HFFc6 (cell line): Measurements from ENCODE around the gene RUNX1. TPM values are rescaled to one million over a fixed set of nuclear protein-coding genes. Genes with fewer than 3 reads are reported as not detected.
A peak's percentile ranks its signal among the peaks of the same experiment; 100 is the strongest.

Experiments
- DNase-seq: peaks from one replicate; pipeline ENCODE4 v3.0.0-alpha.2; 2018
- H3K27ac Mint-ChIP-seq: 2 replicates; pipeline ENCODE4 v1.8.0; 2020; ENCODE audit warnings: mild to moderate bottlenecking, mixed read lengths
- H3K27me3 Mint-ChIP-seq: 2 replicates; pipeline ENCODE4 v1.8.0; 2021; ENCODE audit warnings: mild to moderate bottlenecking, moderate library complexity, mixed read lengths; ENCODE audit not compliant: insufficient read depth
- H3K36me3 Mint-ChIP-seq: 2 replicates; pipeline ENCODE4 v1.8.0; 2021; ENCODE audit warnings: low read depth, mixed read lengths
- H3K4me1 Mint-ChIP-seq: 2 replicates; pipeline ENCODE4 v1.8.0; 2020; ENCODE audit warnings: low read depth, mixed read lengths
- H3K4me3 Mint-ChIP-seq: 2 replicates; pipeline ENCODE4 v1.8.0; 2020; ENCODE audit warnings: mild to moderate bottlenecking, moderate library complexity, mixed read lengths
- H3K9me3 Mint-ChIP-seq: 2 replicates; pipeline ENCODE4 v1.8.0; 2020; ENCODE audit warnings: mild to moderate bottlenecking, mixed read lengths
- total RNA-seq, 6 experiments: library from RNA; stranded (reverse); fragmentation: NEBNext Ultra II Directional; extraction: Animal tissue kit (Norgen Biotek cat#: 25700); gene quantifications; 2 replicates in 1 of 6; 3 replicates in 5 of 6; pipeline ENCODE4 v1.2.3, GENCODE V29; 2021
- TF ChIP-seq, protein P1 (sequence below): fragments of 200-600 bp; sonication (generic); IDR thresholded peaks from 2 replicates; pipeline ENCODE4 v1.5.0; 2021; ENCODE audit warnings: antibody characterized with exemption, mild to moderate bottlenecking

Gene RUNX1
- total RNA-seq, 6 experiments from 2014 or later = 57.4 to 78.9 (median 61.3) TPM

- Mint-ChIP-seq H3K4me3 (no peak overlapping the region), H3K9me3 (no peaks in the 10 kb centered on the region), H3K27me3 (peaks cover 3% of the 10 kb centered on the region; the same call in 1 of the 2 replicates), H3K4me1 (peaks cover 18% of the 10 kb centered on the region), H3K36me3 (peaks cover 26% of the 10 kb centered on the region), H3K27ac (peak overlapping the region; percentile 97)
- no peak for DNase-seq
- TF ChIP-seq, protein P1, sequence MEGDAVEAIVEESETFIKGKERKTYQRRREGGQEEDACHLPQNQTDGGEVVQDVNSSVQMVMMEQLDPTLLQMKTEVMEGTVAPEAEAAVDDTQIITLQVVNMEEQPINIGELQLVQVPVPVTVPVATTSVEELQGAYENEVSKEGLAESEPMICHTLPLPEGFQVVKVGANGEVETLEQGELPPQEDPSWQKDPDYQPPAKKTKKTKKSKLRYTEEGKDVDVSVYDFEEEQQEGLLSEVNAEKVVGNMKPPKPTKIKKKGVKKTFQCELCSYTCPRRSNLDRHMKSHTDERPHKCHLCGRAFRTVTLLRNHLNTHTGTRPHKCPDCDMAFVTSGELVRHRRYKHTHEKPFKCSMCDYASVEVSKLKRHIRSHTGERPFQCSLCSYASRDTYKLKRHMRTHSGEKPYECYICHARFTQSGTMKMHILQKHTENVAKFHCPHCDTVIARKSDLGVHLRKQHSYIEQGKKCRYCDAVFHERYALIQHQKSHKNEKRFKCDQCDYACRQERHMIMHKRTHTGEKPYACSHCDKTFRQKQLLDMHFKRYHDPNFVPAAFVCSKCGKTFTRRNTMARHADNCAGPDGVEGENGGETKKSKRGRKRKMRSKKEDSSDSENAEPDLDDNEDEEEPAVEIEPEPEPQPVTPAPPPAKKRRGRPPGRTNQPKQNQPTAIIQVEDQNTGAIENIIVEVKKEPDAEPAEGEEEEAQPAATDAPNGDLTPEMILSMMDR = no peak
Observed at GRCh38 chr21:34988625-34989024, 60.5 kb downstream of the RUNX1 start.

DNA sequence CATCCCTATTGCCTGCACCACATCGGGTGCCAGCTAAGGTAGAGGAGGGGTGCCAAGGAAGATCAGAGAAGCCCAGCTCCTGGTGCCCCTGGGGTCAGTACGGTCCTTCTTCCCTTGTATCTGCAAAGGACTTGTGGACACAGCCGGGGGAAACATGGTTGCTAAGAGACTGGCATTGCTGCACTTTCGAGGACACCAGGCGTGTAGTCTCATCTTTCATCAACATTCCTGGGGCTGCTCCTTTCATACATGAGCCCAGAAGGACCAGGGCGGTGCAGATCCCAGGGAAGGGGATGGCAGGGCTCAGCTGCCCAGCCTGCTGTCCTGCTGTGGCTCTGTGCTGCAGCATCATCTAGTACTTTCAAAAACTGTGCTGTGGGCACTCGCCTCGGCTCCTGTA lies 61.0 kb downstream of the RUNX1 start:
- H3K27me3 Mint-ChIP-seq = peaks cover 3% of the 10 kb centered on the region; the same call in 1 of the 2 replicates
- DNase-seq = no peak
- H3K9me3 Mint-ChIP-seq = no peaks in the 10 kb centered on the region
- H3K36me3 Mint-ChIP-seq = peaks cover 26% of the 10 kb centered on the region
- peaks cover 22% of the 10 kb centered on the region for H3K4me1 Mint-ChIP-seq
- no peak overlapping the region; the same call in 1 of the 2 replicates for H3K4me3 Mint-ChIP-seq
- peak overlapping the region; percentile 97 for H3K27ac Mint-ChIP-seq
- TF ChIP-seq, protein P1 = no peak

DNA sequence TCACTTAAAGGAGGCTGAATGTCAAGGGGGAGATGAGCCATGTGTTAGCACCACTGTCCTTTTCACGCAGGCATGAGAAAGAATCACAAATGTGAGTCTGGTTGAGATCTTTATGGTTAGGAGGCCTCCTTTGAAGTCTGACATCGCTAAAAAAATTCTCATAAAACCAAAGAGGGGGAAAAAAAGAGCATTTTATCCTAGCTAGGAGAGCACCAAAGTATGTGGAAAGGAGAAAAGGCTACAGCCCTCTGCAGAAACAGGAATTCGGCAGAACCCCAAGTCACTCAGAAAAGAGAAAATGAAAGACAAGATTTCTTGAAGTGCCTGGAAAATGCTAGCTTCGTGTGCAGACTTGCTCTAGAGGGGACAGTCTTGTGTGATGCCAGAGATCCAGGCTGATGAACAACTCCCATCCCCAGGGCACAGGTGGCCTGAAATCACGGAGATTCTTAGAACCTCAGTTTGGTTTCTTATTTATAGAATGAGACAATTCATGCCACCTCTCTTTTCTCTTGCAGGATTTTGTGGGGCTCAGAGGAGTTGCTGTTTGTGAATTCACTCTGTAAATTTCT lies 61.5 kb downstream of the RUNX1 start:
- Mint-ChIP-seq H3K36me3 (peaks cover 26% of the 10 kb centered on the region), H3K4me1 (peaks cover 28% of the 10 kb centered on the region), H3K9me3 (no peaks in the 10 kb centered on the region), H3K27ac (peak overlapping the region; percentile 97), H3K27me3 (peaks cover 3% of the 10 kb centered on the region; the same call in 1 of the 2 replicates), H3K4me3 (peak overlapping the region; percentile 83)
- no peak for DNase-seq
- TF ChIP-seq, protein P1 = no peak

- Mint-ChIP-seq H3K4me1 (peaks cover 36% of the 10 kb centered on the region), H3K27me3 (peaks cover 3% of the 10 kb centered on the region; the same call in 1 of the 2 replicates), H3K9me3 (no peaks in the 10 kb centered on the region), H3K36me3 (peaks cover 31% of the 10 kb centered on the region), H3K27ac (peak overlapping the region; percentile 97), H3K4me3 (peak overlapping the region; percentile 83)
- peak; percentile 89 for DNase-seq
- TF ChIP-seq, protein P1 = peak; percentile 54
Observed at GRCh38 chr21:34986561-34987500, 62.3 kb downstream of the RUNX1 start.

- DNase-seq = no peak
- TF ChIP-seq, protein P1 = no peak
- no peaks in the 10 kb centered on the region for H3K9me3 Mint-ChIP-seq
- peak overlapping the region; percentile 95 for H3K27ac Mint-ChIP-seq
- H3K36me3 Mint-ChIP-seq = peaks cover 39% of the 10 kb centered on the region
- peaks cover 43% of the 10 kb centered on the region for H3K4me1 Mint-ChIP-seq
- peak overlapping the region; percentile 75; the same call in 1 of the 2 replicates for H3K4me3 Mint-ChIP-seq
- peaks cover 3% of the 10 kb centered on the region; the same call in 1 of the 2 replicates for H3K27me3 Mint-ChIP-seq
Observed at GRCh38 chr21:34984356-34985058, 64.6 kb downstream of the RUNX1 start.
